Left cardiac atrium (tissue), 4 donors: ENCODE measurements around the gene TLL1. TPM values are rescaled to one million over a fixed set of nuclear protein-coding genes. Genes with fewer than 3 reads are reported as not detected.
A peak's percentile ranks its signal among the peaks of the same experiment; 100 is the strongest.

Experiments
- ATAC-seq, 2 donors: fragments of 200-7000 bp; cut with Tn5 transposase; one replicate each; pipeline ENCODE4 v1.9.1; 2020; ENCODE audit warnings: mild to moderate bottlenecking in 2 of 2, moderate library complexity in 2 of 2
- DNase-seq: peaks from one replicate; pipeline ENCODE4 v3.0.0-alpha.2; 2020
- intact Hi-C, 2 donors: fragments of 100-400 bp; cut with DNase I; formaldehyde crosslinking; loops; one replicate each; pipeline versions ENCODE4 v1.14.1 to v1.15.1; 2022 to 2023
- long read RNA-seq: library from polyadenylated mRNA; unstranded; transcript quantifications from one replicate; pipeline ENCODE4 v2.0.0, GENCODE V29; 2021
- total RNA-seq, 2 donors: library from RNA; stranded (reverse); fragmentation: NEBNext Ultra II Directional; extraction: Animal tissue kit (Norgen Biotek cat#: 25700); gene quantifications; one replicate each; pipeline ENCODE4 v1.2.1, GENCODE V29; 2021
- donor health status: DM: no; HTN: yes; CAD: no.
- donor health status: DM: no; HTN: yes; CAD: no; lungs with severe emphysema.
- donor health status: DM: yes; HTN: yes; CAD: no.
- donor health status: Dilated cardiomyopathy.

Gene TLL1
- 1 to 10 TPM; 2.4 to 2.9 TPM for total RNA-seq
- long read RNA-seq, result 0 reads

- intact Hi-C loops, result no loop called here
- ATAC-seq, result peak; percentile 35 to 67
Observed at GRCh38 chr4:165872461-165873297, at the start of gene TLL1. TLL1 (plus strand) TSS chr4:165873237; CDS start chr4:165873905, 668 bp downstream.

GRCh38 chr4:165826166-165826565 is 46.9 kb upstream of the TLL1 start:
- DNase-seq, result no peak
- intact Hi-C loops, result no loop called here
- ATAC-seq, result no peak

More at GRCh38 chr4:165872461-165873297, at the start of gene TLL1:
- peak; percentile 41 for DNase-seq

GRCh38 chr4:165827018-165827417 is 46.0 kb upstream of the TLL1 start:
- intact Hi-C loops, result no loop called here
- no peak for ATAC-seq
- no peak for DNase-seq

- intact Hi-C loops, result no loop called here
- ATAC-seq (no peak), DNase-seq (no peak)
Observed at GRCh38 chr4:165828928-165829327, 44.1 kb upstream of the TLL1 start.

GRCh38 chr4:165834116-165834515 is 38.9 kb upstream of the TLL1 start:
- DNase-seq (no peak), ATAC-seq (no peak)

GRCh38 chr4:165838575-165838974 is 34.5 kb upstream of the TLL1 start:
- ATAC-seq (peak; percentile 34 to 47), DNase-seq (no peak)
- intact Hi-C loops, result no loop called here

More at GRCh38 chr4:165834116-165834515, 38.9 kb upstream of the TLL1 start:
- intact Hi-C loops, result no loop called here

- DNase-seq (no peak), ATAC-seq (peak in 1 of 2 donors; percentile 38)
- intact Hi-C loops, result no loop called here
Observed at GRCh38 chr4:165839615-165840333, 33.3 kb upstream of the TLL1 start.

GRCh38 chr4:165842684-165843083 is 30.4 kb upstream of the TLL1 start:
- no peak for DNase-seq
- intact Hi-C loops, result no loop called here
- no peak for ATAC-seq

- DNase-seq (no peak), ATAC-seq (no peak)
- intact Hi-C loops, result no loop called here
Observed at GRCh38 chr4:165844161-165844560, 28.9 kb upstream of the TLL1 start.

- intact Hi-C loops, result no loop called here
- no peak for DNase-seq
- no peak for ATAC-seq
Observed at GRCh38 chr4:165851256-165851655, 21.8 kb upstream of the TLL1 start.

GRCh38 chr4:165855191-165855590 is 17.8 kb upstream of the TLL1 start:
- no peak for ATAC-seq

GRCh38 chr4:165861363-165861762 is 11.7 kb upstream of the TLL1 start:
- intact Hi-C loops, result loop anchor here in 1 of 2 donors (10.0 kb wide), 1 partner anchor 327 kb away; no protein-coding TSS in a partner anchor
- DNase-seq (no peak), ATAC-seq (no peak)

More at GRCh38 chr4:165855191-165855590, 17.8 kb upstream of the TLL1 start:
- intact Hi-C loops, result no loop called here
- DNase-seq, result no peak

- intact Hi-C loops, result loop anchor here in 1 of 2 donors (10.0 kb wide), 1 partner anchor 329 kb away; no protein-coding TSS in a partner anchor
- DNase-seq (no peak), ATAC-seq (no peak)
Observed at GRCh38 chr4:165864271-165864670, 8.8 kb upstream of the TLL1 start.

GRCh38 chr4:165866019-165866650 is 6.9 kb upstream of the TLL1 start:
- ATAC-seq (peak in 1 of 2 donors; percentile 62), DNase-seq (no peak)
- intact Hi-C loops, result loop anchor here in 1 of 2 donors (10.0 kb wide), 1 partner anchor 331 kb away; no protein-coding TSS in a partner anchor

GRCh38 chr4:165867961-165868360 is 5.1 kb upstream of the TLL1 start:
- intact Hi-C loops, result loop anchor here in 1 of 2 donors (10.0 kb wide), 1 partner anchor 333 kb away; no protein-coding TSS in a partner anchor
- ATAC-seq, result no peak
- DNase-seq, result no peak

- DNase-seq, result peak; percentile 49
- intact Hi-C loops, result no loop called here
- peak; percentile 75 to 77 for ATAC-seq
Observed at GRCh38 chr4:165873298-165874071, 448 bp downstream of the TLL1 start.

GRCh38 chr4:165874072-165874790 is 1.2 kb downstream of the TLL1 start:
- intact Hi-C loops, result no loop called here
- peak; percentile 9 to 15 for ATAC-seq
- DNase-seq, result no peak

- DNase-seq, result peak; percentile 53
- intact Hi-C loops, result no loop called here
- ATAC-seq, result peak; percentile 34 to 74
Observed at GRCh38 chr4:165874791-165875371, 1.8 kb downstream of the TLL1 start.
